ENCODE measurements around the gene GOLGA8G. TPM values are rescaled to one million over a fixed set of nuclear protein-coding genes. Genes with fewer than 3 reads are reported as not detected.
"Not testable (repeated sequence)": the region's sequence is repeated elsewhere in the genome, so short reads cannot be mapped to it uniquely, and the experiment has no call there.

GOLGA8G gene
- total and polyA plus RNA-seq, 7 experiments from 2014 or later: not detected

- H3K27me3 ChIP-seq (ENCODE audit: control insufficient read depth in 2 of 2, insufficient read depth in 2 of 2, low read length in 2 of 2); DNase-seq; H3K4me3 ChIP-seq (ENCODE audit: low read length); H3K27me3 Mint-ChIP-seq; CTCF ChIA-PET; H3K27ac ChIP-seq (ENCODE audit: low read depth, low read length); H3K9me3 Mint-ChIP-seq; H3K36me3 ChIP-seq (ENCODE audit: control insufficient read depth in 2 of 3, insufficient read depth in 3 of 3, low read length in 3 of 3); ATAC-seq; intact Hi-C loops (cut with micrococcal nuclease); H3K4me3 Mint-ChIP-seq; H3K4me1 ChIP-seq (ENCODE audit: control insufficient read depth in 2 of 2, insufficient read depth in 2 of 2, low read length in 2 of 2); H3K4me1 Mint-ChIP-seq; H3K36me3 Mint-ChIP-seq; H3K9me3 ChIP-seq (ENCODE audit: control insufficient read depth in 2 of 3, low read length in 3 of 3); POLR2A ChIA-PET; H3K27ac Mint-ChIP-seq: not testable (repeated sequence)
Measured at GRCh38 chr15:28481340-28481739, 51.4 kb downstream of the GOLGA8G start.

Small RNA genes within 50 kb of the gene (microRNA-seq; reads per million reads assigned to microRNA genes)
- not detected for gene MIR4509-3 (ENCODE audit: borderline microRNAs expressed)

Other genes starting within 250 kb of the GOLGA8G start
- gene HERC2, start 210.8 kb downstream of the GOLGA8G start, total RNA-seq: 10 to 100 TPM; 37.7 to 60.4 (median 54.1) TPM
- gene HERC2, start 210.8 kb downstream of the GOLGA8G start, polyA plus RNA-seq: 10 to 100 TPM in 1 of 2 donors, 1 to 10 TPM in 1; 5.5 to 10.4 TPM
- gene GOLGA6L24, start 174.9 kb downstream of the GOLGA8G start, total RNA-seq: not detected
- not detected for gene GOLGA6L24, start 174.9 kb downstream of the GOLGA8G start, polyA plus RNA-seq
- gene GOLGA8F, start 154.3 kb downstream of the GOLGA8G start, total RNA-seq: not detected
- gene GOLGA8F, start 154.3 kb downstream of the GOLGA8G start, polyA plus RNA-seq: not detected
- gene GOLGA6L25, start 20.6 kb upstream of the GOLGA8G start, total RNA-seq: not detected
- gene GOLGA6L25, start 20.6 kb upstream of the GOLGA8G start, polyA plus RNA-seq: not detected
- gene GOLGA8M, start 179.4 kb upstream of the GOLGA8G start, total RNA-seq: 10 to 100 TPM in 2 of 5 experiments, 1 to 10 TPM in 3; 2.9 to 14.9 (median 7.0) TPM
- under 1 TPM in 1 of 2 donors, not detected in 1; 0.53 TPM for gene GOLGA8M, start 179.4 kb upstream of the GOLGA8G start, polyA plus RNA-seq

All from naive thymus-derived CD4-positive, alpha-beta T cell (primary cell).